Neural cell (in vitro differentiated cells): ENCODE measurements around the gene TRIM9. TPM values are rescaled to one million over a fixed set of nuclear protein-coding genes. Genes with fewer than 3 reads are reported as not detected.

Experiments used
- H2AFZ ChIP-seq: fragments of 200-600, 300-800 bp; sonication (generic), shearing (Covaris generic); 2 replicates; pipeline ENCODE4 v1.6.0; 2014; ENCODE audit warnings: low read depth, mild to moderate bottlenecking, antibody characterized with exemption, low read length, moderate library complexity
- H3F3A ChIP-seq: fragments of 200-600 bp; shearing (Covaris generic); 2 replicates; pipeline ENCODE4 v1.6.1; 2016; ENCODE audit warnings: mild to moderate bottlenecking, moderate library complexity, mixed read lengths, antibody characterized with exemption, low read length; ENCODE audit not compliant: insufficient read depth, poor library complexity, severe bottlenecking
- H3K27ac ChIP-seq: fragments of 200-600, 300-800 bp; sonication (generic), shearing (Covaris generic); 2 replicates; pipeline ENCODE4 v1.5.1; 2014; ENCODE audit warnings: mild to moderate bottlenecking, low read length, moderate library complexity
- H3K27me3 ChIP-seq: fragments of 300-800, 200-600 bp; sonication (generic), shearing (Covaris generic); 2 replicates; pipeline ENCODE4 v1.6.0; 2014; ENCODE audit warnings: mild to moderate bottlenecking, low read depth, low read length, moderate library complexity; ENCODE audit not compliant: insufficient read depth
- H3K36me3 ChIP-seq: fragments of 300-800, 200-600 bp; sonication (generic), shearing (Covaris generic); 2 replicates; pipeline ENCODE4 v1.5.1; 2014; ENCODE audit warnings: mild to moderate bottlenecking, antibody characterized with exemption, low read length, moderate library complexity; ENCODE audit not compliant: insufficient read depth
- H3K4me2 ChIP-seq: fragments of 300-800, 200-600 bp; sonication (generic), shearing (Covaris generic); 2 replicates; pipeline ENCODE4 v1.6.0; 2014; ENCODE audit warnings: mild to moderate bottlenecking, low read length
- H3K4me3 ChIP-seq: fragments of 300-800, 200-600 bp; sonication (generic), shearing (Covaris generic); 2 replicates; pipeline ENCODE4 v1.5.1; 2014; ENCODE audit warnings: mild to moderate bottlenecking, low read length, moderate library complexity
- H3K79me2 ChIP-seq: fragments of 200-600 bp; shearing (Covaris generic); replicated peaks from 2 replicates; pipeline ENCODE4 v1.6.0; 2014; ENCODE audit warnings: mild to moderate bottlenecking, low read length, moderate library complexity; ENCODE audit not compliant: insufficient read depth
- H3K9ac ChIP-seq: fragments of 300-800, 200-600 bp; sonication (generic), shearing (Covaris generic); 2 replicates; pipeline ENCODE4 v1.6.1; 2016; ENCODE audit warnings: mild to moderate bottlenecking, low read length, mixed read lengths
- H3K9me2 ChIP-seq: fragments of 200-600 bp; shearing (Covaris generic); 2 replicates; pipeline ENCODE4 v1.6.1; 2016; ENCODE audit warnings: mild to moderate bottlenecking, low read length, mixed read lengths; ENCODE audit not compliant: insufficient read depth
- H3K9me3 ChIP-seq: fragments of 200-600, 300-800 bp; sonication (generic), shearing (Covaris generic); 2 replicates; pipeline ENCODE4 v1.6.1; 2016; ENCODE audit warnings: mild to moderate bottlenecking, mixed run types, low read length, moderate library complexity, mixed read lengths
- H4K20me1 ChIP-seq: fragments of 200-600 bp; shearing (Covaris generic); 2 replicates; pipeline ENCODE4 v1.6.1; 2016; ENCODE audit warnings: mild to moderate bottlenecking, mixed run types; ENCODE audit not compliant: insufficient read depth
- CTCF ChIP-seq: fragments of 450-650 bp; IDR thresholded peaks from 2 replicates; pipeline ENCODE4 v1.5.1; 2014; ENCODE audit warnings: antibody characterized with exemption, mild to moderate bottlenecking, moderate library complexity; ENCODE audit not compliant: poor library complexity, severe bottlenecking
- EP300 ChIP-seq: fragments of 450-650 bp; conservative IDR thresholded peaks from 2 replicates; pipeline ENCODE4 v1.6.1; 2014; ENCODE audit warnings: antibody characterized with exemption, mild to moderate bottlenecking, moderate library complexity; ENCODE audit not compliant: poor library complexity, severe bottlenecking
- EZH2 ChIP-seq: fragments of 200-600, 300-800 bp; shearing (Covaris generic), sonication (generic); IDR thresholded peaks from 2 replicates; pipeline ENCODE4 v1.6.1; 2014; ENCODE audit warnings: antibody characterized with exemption, low read length, borderline replicate concordance, mild to moderate bottlenecking; ENCODE audit not compliant: insufficient read depth, poor library complexity, severe bottlenecking
- MXI1 ChIP-seq: fragments of 450-650 bp; conservative IDR thresholded peaks from 2 replicates; pipeline ENCODE4 v1.6.1; 2014; ENCODE audit warnings: antibody characterized with exemption, mild to moderate bottlenecking; ENCODE audit not compliant: poor library complexity, severe bottlenecking
- POLR2AphosphoS5 ChIP-seq: IDR thresholded peaks from 2 replicates; pipeline ENCODE4 v1.6.1; 2012
- RAD21 ChIP-seq: fragments of 450-650 bp; conservative IDR thresholded peaks from 2 replicates; pipeline ENCODE4 v1.6.1; 2014; ENCODE audit warnings: antibody characterized with exemption, mild to moderate bottlenecking, moderate library complexity
- REST ChIP-seq: IDR thresholded peaks from 2 replicates; pipeline ENCODE4 v1.6.1; 2012; ENCODE audit warnings: borderline replicate concordance
- SMC3 ChIP-seq: fragments of 450-650 bp; conservative IDR thresholded peaks from 2 replicates; pipeline ENCODE4 v1.6.1; 2014; ENCODE audit warnings: antibody characterized with exemption, mild to moderate bottlenecking, moderate library complexity; ENCODE audit not compliant: poor library complexity
- TAF1 ChIP-seq: IDR thresholded peaks from 2 replicates; pipeline ENCODE4 v1.6.1; 2012; ENCODE audit warnings: low read depth
- polyA plus RNA-seq: library from polyadenylated mRNA; depleted of rRNA; stranded (reverse); fragments of >200 nt; gene quantifications from 2 replicates; pipeline ENCODE4 v1.2.3, GENCODE V29; 2014

The TRIM9 gene
- polyA plus RNA-seq, 1 donor from 2014 or later = 15.9 TPM

GRCh38 chr14:51024377-51024776 is 70.5 kb downstream of the TRIM9 start:
- TF ChIP-seq MXI1 (no peak), POLR2AphosphoS5 (no peak), EZH2 (no peak), TAF1 (no peak), EP300 (no peak)
- no peaks in the 10 kb centered on the region for H3K79me2 ChIP-seq
- no peaks in the 10 kb centered on the region for H4K20me1 ChIP-seq
- no peaks in the 10 kb centered on the region for H3K9me3 ChIP-seq
- H2AFZ ChIP-seq = no peak overlapping the region
- no peaks in the 10 kb centered on the region for H3K27me3 ChIP-seq
- no peak overlapping the region for H3K9ac ChIP-seq
- no peak overlapping the region for H3K27ac ChIP-seq
- H3F3A ChIP-seq = peaks cover 4% of the 10 kb centered on the region
- no peak overlapping the region for H3K4me3 ChIP-seq
- H3K4me2 ChIP-seq = no peak overlapping the region
- no peaks in the 10 kb centered on the region for H3K9me2 ChIP-seq
- no peaks in the 10 kb centered on the region for H3K36me3 ChIP-seq

GRCh38 chr14:51023964-51024363 is 70.9 kb downstream of the TRIM9 start:
- no peak for TF ChIP-seq RAD21

GRCh38 chr14:51022769-51023168 is 72.1 kb downstream of the TRIM9 start:
- Histone ChIP-seq H3K79me2 (no peaks in the 10 kb centered on the region), H3K9me2 (no peaks in the 10 kb centered on the region), H3K36me3 (no peaks in the 10 kb centered on the region), H3K9me3 (no peaks in the 10 kb centered on the region), H3K27me3 (no peaks in the 10 kb centered on the region), H3F3A (peaks cover 4% of the 10 kb centered on the region), H4K20me1 (no peaks in the 10 kb centered on the region), H3K9ac (no peak overlapping the region), H3K4me2 (no peak overlapping the region), H3K4me3 (no peak overlapping the region), H2AFZ (no peak overlapping the region), H3K27ac (no peak overlapping the region)
- TF ChIP-seq CTCF (no peak), EZH2 (no peak), EP300 (no peak), REST (no peak), RAD21 (no peak), SMC3 (no peak), POLR2AphosphoS5 (no peak), TAF1 (no peak)

More at GRCh38 chr14:51023964-51024363, 70.9 kb downstream of the TRIM9 start:
- no peaks in the 10 kb centered on the region for H3K79me2 ChIP-seq
- H3K4me3 ChIP-seq = no peak overlapping the region
- no peaks in the 10 kb centered on the region for H3K27me3 ChIP-seq
- H3K27ac ChIP-seq = no peak overlapping the region
- H3K36me3 ChIP-seq = no peaks in the 10 kb centered on the region
- H3K9me3 ChIP-seq = no peaks in the 10 kb centered on the region
- H3K9me2 ChIP-seq = no peaks in the 10 kb centered on the region
- peaks cover 4% of the 10 kb centered on the region for H3F3A ChIP-seq
- no peak overlapping the region for H2AFZ ChIP-seq
- no peaks in the 10 kb centered on the region for H4K20me1 ChIP-seq
- no peak overlapping the region for H3K9ac ChIP-seq
- H3K4me2 ChIP-seq = no peak overlapping the region
